T-helper 1 cell treated with Interleukin-12 subunit alpha and Interleukin-12 subunit beta and Interleukin-4 antibody, amounts not matched to agents 30 ng/mL and 1 ng/mL, for 36 hours (primary cell): ENCODE measurements around the gene MACF1. TPM values are rescaled to one million over a fixed set of nuclear protein-coding genes. Genes with fewer than 3 reads are reported as not detected.

Source experiments
- intact Hi-C: fragments of 100-400 bp; cut with micrococcal nuclease; formaldehyde crosslinking; loops from one replicate; pipeline ENCODE4 v1.15.1; 2024
- total RNA-seq: library from RNA; stranded (reverse); gene quantifications from 2 replicates; pipeline ENCODE4 v1.2.3, GENCODE V29; 2022

The MACF1 gene
- total RNA-seq, 1 donor from 2014 or later: 405 TPM

DNA sequence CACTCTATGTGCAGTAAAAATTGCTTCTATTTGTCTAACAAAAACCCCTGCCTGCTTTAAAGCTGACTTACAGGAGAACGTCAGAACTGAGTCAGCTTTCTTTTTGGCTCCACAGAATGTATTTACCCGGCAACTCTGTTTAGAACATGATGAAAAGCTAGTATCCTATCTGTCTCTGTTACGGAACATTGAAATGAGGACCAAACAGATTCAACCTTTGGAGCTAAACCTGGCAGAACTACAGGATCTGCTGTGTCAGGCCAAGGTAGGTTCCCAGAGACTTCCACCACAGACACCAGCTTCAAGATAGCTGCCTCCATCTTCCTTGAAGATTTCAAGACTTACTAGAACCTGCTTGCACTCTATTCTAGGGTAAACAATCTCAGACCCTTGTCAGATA, 132.6 kb downstream of the MACF1 start:
- intact Hi-C loops: no loop called here

DNA sequence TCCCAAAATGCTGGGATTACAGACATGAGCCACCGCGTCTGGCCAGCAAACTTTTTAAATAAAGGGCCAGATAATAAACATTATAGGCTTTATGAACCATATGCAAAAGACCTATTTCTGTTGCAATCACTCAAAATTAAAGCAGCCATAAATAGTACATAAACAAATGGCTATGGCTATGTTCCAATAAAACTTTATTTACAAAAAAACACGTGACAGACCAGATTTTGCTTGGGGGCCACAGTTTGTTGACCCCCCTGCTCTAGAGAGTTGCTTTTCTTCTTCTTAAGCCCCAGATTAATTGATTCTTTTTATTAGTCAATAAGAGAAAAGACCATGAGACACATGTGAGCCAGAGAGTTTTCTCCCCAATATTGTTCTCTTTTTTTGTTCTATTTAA, 138.3 kb downstream of the MACF1 start:
- intact Hi-C loops: no loop called here

DNA sequence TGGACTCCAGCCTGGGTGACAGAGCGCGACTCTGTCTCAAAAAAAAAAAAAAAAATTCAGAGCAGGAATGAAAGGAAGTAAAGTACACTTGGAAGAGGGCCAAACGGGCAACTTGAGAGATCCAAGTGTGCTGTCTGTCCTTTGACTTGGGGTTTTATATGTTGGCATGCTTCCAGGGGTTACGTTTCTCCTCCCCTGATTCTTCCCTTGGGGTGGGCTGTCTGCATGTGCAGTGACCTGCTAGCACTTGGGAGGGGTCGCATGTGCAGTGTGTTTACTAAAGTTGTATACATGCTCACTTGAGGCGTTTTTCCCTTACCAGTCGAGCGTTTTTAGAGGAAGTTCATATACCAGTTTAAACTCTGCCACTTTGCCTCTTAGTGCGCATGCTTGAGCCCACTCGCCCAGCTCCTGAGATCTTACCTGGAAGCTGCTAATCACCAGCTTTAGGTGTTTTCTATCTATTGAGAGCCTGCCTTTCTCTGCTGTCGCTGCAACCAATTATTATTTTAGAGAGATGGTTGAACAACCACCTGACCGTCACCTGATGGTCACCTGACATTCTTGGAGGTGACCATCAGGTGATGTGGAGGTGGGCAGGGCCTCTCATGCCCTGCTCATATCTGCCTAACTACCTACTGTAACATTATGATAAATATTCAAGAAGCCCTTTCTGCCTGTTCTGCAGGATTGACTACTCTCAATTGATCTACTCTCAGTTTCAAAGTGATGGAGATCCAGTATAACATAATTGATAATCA, 140.1 kb downstream of the MACF1 start:
- intact Hi-C loops: no loop called here

DNA sequence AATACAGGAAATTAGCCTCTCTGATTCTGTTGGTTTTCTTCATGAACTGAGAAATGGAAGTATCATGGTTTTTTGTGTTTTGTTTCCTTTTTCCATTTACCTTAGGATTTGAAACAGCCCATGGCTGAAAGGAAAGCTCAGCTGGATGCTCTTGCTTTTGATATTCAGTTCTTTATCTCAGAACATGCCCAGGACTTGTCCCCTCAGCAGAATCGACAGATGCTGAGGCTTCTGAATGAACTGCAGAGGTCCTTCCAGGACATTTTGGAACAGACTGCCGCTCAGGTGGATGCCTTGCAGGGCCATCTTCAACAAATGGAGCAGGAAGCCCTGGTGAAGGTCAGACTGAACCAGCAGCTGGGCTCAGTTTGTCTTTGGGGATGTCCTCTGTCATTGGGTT, 142.4 kb downstream of the MACF1 start:
- intact Hi-C loops: no loop called here

DNA sequence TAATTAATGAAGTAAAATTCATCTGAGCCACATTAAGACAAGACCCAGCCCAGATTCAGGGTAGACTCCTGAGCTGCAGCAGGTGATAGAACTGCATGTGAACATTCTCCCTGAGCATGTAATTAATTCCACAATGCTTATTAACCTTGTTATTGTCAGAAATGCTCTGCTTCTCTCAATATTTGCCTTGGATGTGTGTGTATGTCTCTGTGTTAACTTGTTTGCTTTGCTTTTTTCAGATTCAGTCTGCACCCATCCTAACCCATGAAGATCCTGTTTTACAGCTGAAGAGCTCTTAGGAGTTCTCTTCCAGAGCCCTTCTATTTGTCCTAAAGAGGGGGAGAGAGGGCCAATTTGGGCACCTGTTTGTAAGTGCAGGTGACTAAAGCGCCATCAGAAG, 143.8 kb downstream of the MACF1 start:
- intact Hi-C loops: no loop called here

DNA sequence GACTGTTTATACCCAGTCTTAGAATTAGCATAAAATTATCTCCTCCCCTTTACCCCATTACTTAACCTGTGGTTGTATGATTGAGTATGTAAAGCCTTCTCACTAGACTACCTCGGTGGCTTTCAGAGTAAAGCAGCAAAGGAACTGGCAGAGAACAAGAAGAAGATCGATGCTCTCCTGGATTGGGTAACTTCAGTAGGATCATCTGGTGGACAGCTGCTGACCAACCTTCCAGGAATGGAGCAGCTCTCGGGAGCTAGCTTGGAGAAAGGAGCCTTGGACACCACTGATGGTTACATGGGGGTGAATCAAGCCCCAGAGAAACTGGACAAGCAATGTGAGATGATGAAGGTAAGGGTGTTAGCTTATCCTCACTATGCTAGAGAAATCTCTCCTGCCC, 148.4 kb downstream of the MACF1 start:
- intact Hi-C loops: no loop called here

DNA sequence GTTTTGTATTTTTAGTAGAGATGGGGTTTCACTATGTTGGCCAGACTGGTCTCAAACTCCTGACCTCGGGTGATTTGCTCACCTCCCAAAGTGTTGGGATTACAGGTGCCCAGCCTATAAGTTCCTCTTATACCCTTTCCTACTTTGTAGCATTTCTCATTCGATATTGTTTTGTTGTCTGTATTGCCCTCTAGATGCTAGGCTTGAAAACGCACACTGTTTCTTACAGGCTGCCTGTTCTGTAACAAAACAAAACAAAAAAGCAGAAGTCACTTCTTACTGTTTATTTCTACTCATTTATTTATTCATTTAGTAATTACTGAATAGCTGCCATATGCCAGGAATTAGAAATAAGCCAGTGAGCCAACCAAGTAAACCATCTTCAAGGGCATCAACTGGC, 150.1 kb downstream of the MACF1 start:
- intact Hi-C loops: no loop called here

DNA sequence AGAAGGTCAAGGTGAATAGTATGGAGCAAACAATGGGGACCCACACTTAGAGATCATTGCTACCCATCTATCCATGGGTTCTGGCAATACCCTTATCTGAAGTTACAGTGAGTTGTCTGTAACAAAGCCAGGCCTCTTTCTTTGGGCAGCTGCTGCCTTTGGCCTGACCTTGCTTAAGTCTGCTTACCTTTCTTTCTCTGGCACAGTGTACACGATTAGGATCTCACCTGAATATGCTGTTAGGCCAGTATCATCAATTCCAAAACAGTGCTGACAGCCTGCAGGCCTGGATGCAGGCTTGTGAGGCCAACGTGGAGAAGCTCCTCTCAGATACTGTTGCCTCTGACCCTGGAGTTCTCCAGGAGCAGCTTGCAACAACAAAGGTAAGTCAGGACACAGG, 154.0 kb downstream of the MACF1 start:
- intact Hi-C loops: no loop called here

DNA sequence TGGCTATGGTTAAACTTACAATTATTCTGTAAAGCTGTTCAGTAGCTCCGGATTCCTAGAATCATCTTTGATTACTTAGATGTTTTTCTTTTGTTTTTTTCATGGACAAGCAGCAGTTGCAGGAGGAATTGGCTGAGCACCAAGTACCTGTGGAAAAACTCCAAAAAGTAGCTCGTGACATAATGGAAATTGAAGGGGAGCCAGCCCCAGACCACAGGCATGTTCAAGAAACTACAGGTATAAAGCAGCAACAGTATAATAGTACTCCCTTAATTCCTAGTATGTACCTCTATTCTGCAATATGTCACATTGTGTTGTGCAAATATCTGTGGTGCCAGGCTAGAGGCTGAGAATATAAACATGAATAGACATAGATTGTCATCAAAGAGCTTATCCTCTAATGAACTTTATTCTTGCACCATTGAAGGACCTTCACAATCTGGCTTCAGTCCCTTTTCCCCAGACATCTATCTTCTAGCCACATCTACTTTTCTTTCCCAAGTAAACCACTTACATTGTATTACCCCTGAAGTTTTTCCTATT, 154.6 kb downstream of the MACF1 start:
- intact Hi-C loops: no loop called here

DNA sequence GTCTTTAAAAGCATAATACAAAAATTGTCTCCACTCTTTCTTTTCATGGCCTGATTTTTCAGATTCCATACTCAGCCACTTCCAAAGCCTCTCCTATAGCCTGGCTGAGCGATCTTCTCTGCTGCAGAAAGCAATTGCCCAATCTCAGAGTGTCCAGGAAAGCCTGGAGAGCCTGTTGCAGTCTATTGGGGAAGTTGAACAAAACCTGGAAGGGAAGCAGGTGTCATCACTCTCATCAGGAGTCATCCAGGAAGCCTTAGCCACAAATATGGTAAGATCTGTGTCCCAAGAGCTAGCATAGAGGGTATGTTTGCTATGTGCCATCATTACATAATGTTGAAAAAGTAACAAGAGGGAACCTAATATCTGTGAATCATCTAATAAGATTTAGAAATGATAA, 156.2 kb downstream of the MACF1 start:
- intact Hi-C loops: no loop called here

DNA sequence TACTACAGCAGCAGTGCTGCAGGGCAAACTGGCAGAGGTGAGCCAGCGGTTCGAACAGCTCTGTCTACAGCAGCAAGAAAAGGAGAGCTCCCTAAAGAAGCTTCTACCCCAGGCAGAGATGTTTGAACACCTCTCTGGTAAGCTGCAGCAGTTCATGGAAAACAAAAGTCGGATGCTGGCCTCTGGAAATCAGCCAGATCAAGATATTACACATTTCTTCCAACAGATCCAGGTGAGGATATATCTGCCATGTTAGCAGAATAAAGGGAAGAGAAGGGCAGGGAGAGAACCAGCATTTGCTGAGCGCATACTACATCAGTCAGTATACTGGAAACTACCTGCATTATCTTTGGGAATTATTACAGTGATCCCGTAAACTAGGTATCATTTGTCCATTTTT, 157.0 kb downstream of the MACF1 start:
- intact Hi-C loops: no loop called here

DNA sequence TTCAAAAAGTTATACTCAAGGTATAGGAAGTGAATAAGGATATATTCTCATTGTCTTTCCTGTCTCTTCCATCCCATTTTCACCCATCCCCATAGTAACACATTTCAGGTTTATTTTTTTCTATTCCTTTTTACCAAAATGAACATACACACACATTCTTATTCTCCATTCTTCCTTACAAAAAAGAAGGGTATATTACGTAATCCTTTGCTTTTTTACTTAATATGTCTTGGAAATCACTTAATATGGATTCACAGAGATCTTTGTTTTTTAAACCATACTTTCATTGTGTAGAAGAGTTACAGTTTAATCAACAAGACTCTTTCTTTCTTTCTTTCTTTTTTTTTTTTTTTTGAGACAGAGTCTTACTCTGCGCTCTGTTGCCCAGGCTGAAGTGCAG, 158.8 kb downstream of the MACF1 start:
- intact Hi-C loops: no loop called here

DNA sequence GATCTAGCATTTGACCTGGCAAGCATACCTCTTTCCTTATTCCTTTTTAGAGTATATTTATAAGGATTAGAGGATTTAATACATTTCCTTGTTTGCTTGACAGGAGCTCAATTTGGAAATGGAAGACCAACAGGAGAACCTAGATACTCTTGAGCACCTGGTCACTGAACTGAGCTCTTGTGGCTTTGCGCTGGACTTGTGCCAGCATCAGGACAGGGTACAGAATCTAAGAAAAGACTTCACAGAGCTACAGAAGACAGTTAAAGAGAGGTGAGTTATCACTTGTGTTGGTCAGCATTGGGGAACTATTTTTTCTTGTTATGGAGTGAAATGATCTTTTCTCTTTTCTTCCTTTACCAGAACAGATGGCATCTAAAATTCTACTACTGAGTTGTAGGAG, 163.6 kb downstream of the MACF1 start:
- intact Hi-C loops: no loop called here

DNA sequence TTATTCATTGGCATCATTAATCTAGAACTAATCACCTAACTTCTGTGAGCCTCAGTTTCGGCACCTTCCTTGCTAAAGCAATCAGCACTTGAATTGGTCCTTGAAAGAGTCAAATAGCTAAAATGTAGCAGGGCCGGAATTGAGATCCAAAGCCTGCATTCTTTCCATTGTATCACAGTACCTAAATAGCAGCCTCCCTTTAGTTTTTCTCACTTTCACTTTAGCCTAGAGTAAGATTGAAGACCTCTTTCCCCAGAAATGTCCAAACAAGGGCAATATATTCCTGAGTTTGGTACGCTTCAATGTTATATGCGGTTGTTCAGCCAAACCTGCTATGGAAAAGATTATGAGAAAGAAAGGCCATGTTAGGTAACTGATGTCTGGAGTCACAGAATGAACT, 165.1 kb downstream of the MACF1 start:
- intact Hi-C loops: no loop called here

DNA sequence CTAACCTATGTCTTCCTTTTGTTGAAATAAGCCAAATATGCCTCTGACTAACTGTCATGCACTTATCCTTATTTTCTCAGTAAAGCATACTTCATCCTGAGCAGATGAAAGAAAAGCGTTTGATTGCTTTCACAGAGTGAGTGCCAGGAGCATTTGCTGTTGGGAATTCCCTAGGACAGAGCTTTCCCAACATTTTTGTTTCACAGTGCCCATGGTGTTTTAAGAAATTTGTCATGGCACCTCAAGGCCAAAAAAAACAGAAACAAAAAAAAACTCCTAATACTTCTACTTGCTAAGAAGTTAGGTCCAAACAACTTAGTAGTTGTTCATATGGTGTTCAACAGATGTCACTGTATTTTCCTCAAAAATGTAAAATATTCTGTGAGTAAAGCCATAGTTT, 166.1 kb downstream of the MACF1 start:
- intact Hi-C loops: no loop called here

DNA sequence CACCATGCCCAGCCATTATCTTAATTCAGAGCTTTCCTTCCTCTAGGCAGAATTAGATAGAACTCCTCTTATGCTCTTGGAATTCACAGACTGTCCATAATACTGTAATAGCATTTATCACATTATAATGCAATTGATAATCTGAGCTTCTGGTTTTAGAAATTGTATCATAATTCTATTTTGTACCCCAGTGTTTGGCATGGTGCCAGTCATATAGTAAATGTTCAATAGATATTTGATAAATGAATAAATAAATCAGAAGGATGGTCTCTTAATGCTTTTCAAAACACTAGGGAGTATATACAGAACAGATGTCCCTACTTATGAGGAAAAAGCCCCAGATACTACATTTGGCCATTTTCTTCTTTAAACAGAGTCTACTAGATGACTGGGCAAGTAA, 167.6 kb downstream of the MACF1 start:
- intact Hi-C loops: no loop called here

DNA sequence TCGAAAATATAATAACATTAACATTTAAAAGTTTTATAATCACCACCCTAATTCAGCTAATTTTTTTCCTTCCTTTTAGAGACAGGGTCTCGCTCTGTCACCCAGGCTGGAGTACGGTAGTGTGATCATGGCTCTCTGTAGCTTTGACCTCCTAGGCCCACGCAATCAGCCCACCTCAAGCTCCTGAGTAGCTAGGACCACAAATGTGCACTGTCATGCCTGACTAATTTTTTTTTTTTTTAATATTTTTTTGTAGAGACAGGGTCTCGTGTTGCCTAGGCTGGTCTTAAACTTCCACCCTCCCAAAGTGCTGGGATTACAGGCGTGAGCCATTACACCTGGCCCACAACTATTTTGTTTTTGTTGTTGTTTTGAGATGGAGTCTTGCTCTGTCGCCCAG, 172.2 kb downstream of the MACF1 start:
- intact Hi-C loops: no loop called here

DNA sequence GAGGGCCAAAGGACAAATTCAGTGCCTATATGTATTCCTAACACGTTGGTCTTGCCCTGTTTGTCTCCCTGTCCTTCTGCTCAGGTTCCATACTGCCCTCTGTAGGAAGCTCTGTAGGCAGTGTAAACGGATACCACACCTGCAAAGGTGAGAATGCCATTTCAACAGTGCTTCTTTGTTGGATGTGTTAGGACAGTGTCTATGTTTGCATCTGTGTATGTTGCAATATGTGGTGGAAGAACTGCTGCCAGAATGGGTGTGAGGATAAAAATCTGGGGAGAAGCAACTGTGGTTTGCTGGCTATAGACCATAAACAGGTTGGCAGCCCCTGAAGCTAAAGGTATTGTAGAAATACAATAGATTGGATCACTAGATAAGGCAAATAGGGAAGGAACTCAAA, 173.9 kb downstream of the MACF1 start:
- intact Hi-C loops: no loop called here

DNA sequence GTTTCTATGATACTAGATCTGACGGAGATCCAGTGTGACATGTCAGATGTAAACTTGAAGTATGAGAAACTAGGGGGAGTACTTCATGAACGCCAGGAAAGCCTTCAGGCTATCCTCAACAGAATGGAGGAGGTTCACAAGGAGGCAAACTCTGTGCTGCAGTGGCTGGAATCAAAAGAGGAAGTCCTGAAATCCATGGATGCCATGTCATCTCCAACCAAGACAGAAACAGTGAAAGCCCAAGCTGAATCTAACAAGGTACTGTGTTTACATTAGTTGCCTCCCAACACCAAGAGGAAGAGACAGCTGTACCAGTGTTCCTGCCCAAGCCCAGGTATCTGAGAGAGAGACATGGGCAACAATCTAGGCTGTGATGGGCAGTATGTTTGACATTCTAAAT, 174.7 kb downstream of the MACF1 start:
- intact Hi-C loops: no loop called here

DNA sequence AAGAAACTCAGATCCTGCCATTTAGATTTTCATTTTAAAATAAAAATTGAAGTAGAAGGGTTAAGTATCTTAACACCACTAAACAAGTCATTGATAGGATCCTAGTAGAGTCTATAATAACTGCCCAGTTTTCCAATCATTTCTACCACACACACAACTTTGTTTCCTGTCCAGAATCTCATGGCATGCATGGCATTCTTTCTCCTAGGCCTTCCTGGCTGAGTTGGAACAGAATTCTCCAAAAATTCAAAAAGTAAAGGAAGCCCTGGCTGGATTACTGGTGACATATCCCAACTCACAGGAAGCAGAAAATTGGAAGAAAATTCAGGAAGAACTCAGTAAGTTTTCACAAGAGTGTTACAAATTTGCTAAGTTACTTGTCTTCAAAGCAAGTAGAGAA, 175.5 kb downstream of the MACF1 start:
- intact Hi-C loops: no loop called here

DNA sequence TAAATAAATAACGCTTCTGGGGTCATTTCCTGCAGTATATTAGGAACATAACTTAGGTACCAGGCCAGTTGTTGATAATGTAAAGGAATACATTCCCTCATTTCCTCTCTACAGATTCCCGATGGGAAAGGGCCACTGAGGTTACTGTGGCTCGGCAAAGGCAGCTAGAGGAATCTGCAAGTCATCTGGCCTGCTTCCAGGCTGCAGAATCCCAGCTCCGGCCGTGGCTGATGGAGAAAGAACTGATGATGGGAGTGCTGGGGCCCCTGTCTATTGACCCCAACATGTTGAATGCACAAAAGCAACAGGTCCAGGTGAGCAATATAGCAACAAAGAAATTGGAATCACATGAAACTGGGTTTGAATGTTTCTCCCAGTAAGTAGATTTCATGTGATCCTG, 177.3 kb downstream of the MACF1 start:
- intact Hi-C loops: no loop called here

DNA sequence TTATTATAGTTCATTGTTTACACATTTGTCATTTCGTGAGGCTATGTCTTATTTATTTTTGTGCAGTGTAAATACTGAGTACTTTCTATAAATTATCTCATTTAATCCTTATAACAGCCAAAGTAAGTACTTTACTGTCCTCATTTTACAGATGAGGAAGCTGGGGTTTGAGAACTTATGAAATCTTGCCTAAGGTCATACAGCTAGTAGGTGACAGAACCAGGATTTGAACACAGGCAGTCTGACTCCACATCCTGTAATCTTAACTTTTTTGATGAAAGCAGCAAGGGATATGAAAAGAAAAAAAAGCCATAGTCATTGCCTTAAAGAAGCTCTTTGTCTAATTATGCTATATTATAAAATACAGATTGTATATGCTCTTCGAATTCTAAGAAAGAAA, 179.8 kb downstream of the MACF1 start:
- intact Hi-C loops: no loop called here
